HK-2 (cell line): ENCODE data around the gene ADGRF1.
"Not testable (repeated sequence)": the region's sequence is repeated elsewhere in the genome, so short reads cannot be mapped to it uniquely, and the experiment has no call there.

Source experiments
- DNase-seq: peaks from one replicate; pipeline ENCODE4 v3.0.0-alpha.2; 2018; ENCODE audit not compliant: unreplicated experiment

Gene ADGRF1

GRCh38 chr6:47061309-47062300 lies 19.5 kb upstream of the ADGRF1 start:
- no peak for DNase-seq

GRCh38 chr6:47059216-47059885 lies 17.2 kb upstream of the ADGRF1 start:
- no peak for DNase-seq

GRCh38 chr6:47057830-47058540 lies 15.9 kb upstream of the ADGRF1 start:
- no peak for DNase-seq

GRCh38 chr6:47056832-47057231 lies 14.7 kb upstream of the ADGRF1 start:
- no peak for DNase-seq

GRCh38 chr6:47054302-47054701 lies 12.2 kb upstream of the ADGRF1 start:
- not testable (repeated sequence) for DNase-seq

- no peak for DNase-seq
Observed at GRCh38 chr6:47048638-47049037, 6.5 kb upstream of the ADGRF1 start.

GRCh38 chr6:47047479-47048407 lies 5.6 kb upstream of the ADGRF1 start:
- DNase-seq = peak; percentile 40

- DNase-seq = no peak
Observed at GRCh38 chr6:47047097-47047478, 5.0 kb upstream of the ADGRF1 start.

- no peak for DNase-seq
Observed at GRCh38 chr6:47044397-47044796, 2.3 kb upstream of the ADGRF1 start.

GRCh38 chr6:47043286-47043685 lies 1.2 kb upstream of the ADGRF1 start:
- DNase-seq = no peak

- DNase-seq = no peak
Observed at GRCh38 chr6:47041741-47042140, 391 bp downstream of the ADGRF1 start.

GRCh38 chr6:47034926-47035325 lies 7.2 kb downstream of the ADGRF1 start:
- DNase-seq = peak; percentile 63

GRCh38 chr6:47034421-47034820 lies 7.7 kb downstream of the ADGRF1 start:
- DNase-seq = no peak

GRCh38 chr6:47032974-47033765 lies 9.0 kb downstream of the ADGRF1 start:
- no peak for DNase-seq

GRCh38 chr6:47031656-47032055 lies 10.5 kb downstream of the ADGRF1 start:
- no peak for DNase-seq

- no peak for DNase-seq
Observed at GRCh38 chr6:47029865-47030561, 12.1 kb downstream of the ADGRF1 start.

GRCh38 chr6:47028835-47029360 lies 13.2 kb downstream of the ADGRF1 start:
- DNase-seq = no peak

GRCh38 chr6:47027315-47027714 lies 14.8 kb downstream of the ADGRF1 start:
- no peak for DNase-seq

GRCh38 chr6:47026679-47027078 lies 15.5 kb downstream of the ADGRF1 start:
- DNase-seq = no peak

GRCh38 chr6:47023573-47023972 lies 18.6 kb downstream of the ADGRF1 start:
- DNase-seq = no peak
